NCI-H345 treated with DMSO at 0.1 percent for 48 hours (cell line): Measurements from ENCODE around the gene DOCK7.
"Not testable (repeated sequence)": the region's sequence is repeated elsewhere in the genome, so short reads cannot be mapped to it uniquely, and the experiment has no call there.

Source experiments
- DNase-seq: peaks from one replicate; lab custom pipeline; 2025; ENCODE audit not compliant: unreplicated experiment; lab: John Stamatoyannopoulos, UW

DOCK7 gene

DNA sequence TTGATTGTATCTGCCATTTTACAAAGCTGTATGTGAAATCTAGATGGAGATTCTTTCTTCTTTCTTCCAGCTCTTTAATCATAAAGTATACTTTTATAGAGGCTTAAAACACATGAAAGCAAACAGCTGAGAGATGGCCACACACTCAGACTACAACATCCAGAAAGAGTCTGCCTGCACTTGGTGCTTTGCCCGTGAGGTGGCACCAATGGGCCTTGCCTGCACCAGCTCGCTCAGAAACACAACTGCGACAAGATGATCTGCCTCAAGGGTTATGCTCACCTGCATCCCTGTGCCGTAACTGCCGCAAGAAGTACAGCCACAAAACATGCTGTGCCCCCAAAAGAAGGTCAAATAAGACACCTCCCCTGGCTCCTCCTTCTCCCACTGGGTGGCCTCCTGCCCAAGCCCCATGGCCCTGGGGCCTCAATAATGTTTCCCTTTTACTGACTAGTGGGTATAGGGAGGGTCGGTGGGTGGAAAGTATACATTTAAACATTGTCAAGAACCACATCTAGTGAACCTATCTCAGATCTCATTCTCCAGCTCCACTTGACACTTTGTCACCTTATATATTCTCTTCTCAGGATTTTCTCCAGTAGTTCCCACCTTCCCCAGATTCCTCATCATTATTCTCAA, 157.6 kb downstream of the DOCK7 start:
- no peak for DNase-seq

DNA sequence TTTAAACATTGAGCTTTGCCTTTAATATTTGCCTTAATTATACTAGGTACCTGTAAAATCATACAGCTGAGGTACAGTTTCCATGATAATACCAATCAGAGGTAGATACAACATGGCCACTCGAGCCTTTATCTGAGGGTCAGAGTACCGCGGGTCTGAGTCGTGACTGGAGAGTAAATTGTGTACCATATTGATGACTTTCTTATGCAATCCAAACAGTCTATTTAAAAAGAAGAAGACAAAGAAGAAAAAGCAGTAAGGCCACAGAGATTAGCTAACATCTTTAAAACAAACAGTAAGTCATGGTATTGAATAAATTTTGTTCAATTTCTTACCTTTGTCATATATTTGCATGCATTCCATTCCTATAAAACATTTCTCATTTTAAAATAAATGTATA, 159.0 kb downstream of the DOCK7 start:
- no peak for DNase-seq

DNA sequence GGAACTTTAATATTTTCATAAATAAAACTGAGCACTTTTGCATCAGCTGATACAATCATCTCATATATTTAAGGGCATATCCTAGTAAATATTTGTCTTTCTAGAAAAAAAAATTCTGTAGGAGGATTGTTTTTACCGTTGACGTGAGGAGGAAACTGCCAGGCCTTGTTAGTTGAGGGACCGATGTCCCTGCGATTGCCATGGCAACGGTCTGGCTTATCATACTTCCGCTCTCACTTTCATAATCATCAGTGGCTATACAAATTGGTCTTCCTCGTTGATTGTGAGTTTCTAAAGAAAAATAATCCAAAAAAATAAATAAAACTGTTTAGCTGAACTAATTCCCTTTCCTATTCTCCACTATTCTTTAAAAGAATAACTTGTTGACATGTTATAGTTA, 160.2 kb downstream of the DOCK7 start:
- no peak for DNase-seq

DNA sequence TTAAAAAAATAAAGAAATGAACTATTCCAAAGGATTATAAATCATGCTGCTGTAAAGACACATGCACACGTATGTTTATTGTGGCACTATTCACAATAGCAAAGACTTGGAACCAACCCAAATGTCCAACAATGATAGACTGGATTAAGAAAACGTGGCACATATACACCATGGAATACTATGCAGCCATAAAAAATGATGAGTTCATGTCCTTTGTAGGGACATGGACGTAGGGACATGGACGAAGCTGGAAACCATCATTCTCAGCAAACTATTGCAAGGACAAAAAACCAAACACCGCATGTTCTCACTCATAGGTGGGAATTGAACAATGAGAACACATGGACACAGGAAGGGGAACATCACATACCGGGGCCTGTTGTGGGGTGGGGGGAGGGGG, 160.8 kb downstream of the DOCK7 start:
- DNase-seq: not testable (repeated sequence)

DNA sequence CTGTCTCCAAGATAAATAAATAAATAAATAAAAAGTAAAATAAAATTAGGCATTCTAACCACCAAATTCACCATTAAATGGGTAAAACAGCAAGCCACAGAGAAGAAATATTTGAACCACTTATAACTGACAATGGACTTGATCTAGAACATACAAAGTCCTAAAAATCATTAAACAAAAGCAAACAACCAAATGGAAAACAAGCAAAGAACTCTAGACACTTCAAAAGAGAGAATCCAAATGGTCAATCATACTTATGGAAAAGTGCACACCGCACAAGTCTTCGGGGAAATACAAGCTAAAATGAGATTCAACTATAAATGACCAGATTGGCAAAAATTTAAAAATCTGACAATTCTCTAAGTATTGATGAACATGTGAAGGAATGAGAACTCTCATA, 164.3 kb downstream of the DOCK7 start:
- no peak for DNase-seq

DNA sequence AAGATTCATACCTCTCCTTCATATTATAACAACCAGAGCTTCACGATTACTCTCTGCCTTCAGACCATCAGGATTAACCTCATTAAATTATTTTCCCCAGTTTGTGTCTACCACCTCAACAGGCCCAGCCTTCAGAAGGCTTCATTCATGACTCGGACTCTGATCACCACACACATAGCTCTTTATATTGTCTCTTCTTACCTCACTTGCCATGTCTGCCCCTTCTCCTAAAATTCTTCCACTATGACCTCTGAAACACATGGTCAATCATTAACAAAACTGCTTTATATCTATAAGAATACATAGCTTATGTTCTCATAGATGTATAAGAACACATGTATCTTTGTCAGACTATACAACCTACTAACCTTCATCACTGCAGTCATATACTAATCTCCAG, 171.6 kb downstream of the DOCK7 start:
- DNase-seq: no peak

DNA sequence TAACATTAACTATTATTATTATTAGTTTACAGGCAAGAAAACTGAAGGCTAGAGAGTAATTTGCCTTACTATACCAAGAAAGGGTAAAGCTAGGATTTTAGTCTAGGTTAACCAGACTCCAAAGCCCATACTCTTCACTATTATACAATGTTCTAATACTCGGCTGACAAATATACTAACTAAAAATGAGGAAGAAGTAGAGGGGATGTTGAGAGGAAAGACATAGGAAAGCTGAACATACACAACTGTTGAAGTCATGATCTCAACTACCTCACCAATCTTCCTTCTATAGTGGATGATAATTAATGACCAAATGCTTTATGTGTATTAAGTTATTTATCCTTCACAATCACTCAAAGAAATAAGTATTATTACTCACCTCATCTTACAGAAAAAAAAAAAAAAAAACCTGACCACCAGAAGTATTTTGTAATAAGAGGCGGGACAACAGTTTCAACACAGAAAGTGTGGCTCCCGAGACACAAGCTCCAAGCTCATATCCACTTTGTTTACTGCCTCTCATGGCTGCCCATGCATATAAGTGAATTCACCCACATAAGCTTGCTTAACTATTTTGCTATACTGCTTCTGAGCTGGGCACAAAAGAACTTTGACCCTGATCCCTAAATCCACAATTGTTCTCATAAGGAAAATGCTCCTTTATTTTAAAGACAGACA, 173.3 kb downstream of the DOCK7 start:
- DNase-seq: no peak

- DNase-seq: no peak
Measured at GRCh38 chr1:62513013-62513412, 175.2 kb downstream of the DOCK7 start.

- no peak for DNase-seq
Measured at GRCh38 chr1:62509028-62509427, 179.2 kb downstream of the DOCK7 start.

- peak; percentile 13 for DNase-seq
Measured at GRCh38 chr1:62508187-62508758, 179.9 kb downstream of the DOCK7 start.

DNA sequence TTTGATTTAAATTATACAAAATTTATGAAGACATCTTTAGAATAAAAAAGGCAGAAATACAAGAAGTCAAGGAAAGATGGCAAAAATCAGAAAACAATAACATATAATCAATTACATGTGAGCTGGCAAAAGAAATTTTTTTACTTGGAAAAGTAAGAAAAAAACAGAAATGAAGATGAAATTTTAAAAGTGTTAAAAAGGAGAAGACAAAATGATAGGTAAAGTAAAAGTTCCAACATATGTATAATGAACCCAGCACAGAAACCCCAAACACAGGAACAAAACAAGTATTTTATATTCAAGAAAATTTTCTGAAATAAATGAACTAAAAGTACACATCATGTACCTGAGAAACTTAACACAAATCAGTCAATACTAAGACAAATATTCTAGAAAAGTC, 188.0 kb downstream of the DOCK7 start:
- DNase-seq: no peak

- DNase-seq: no peak
Measured at GRCh38 chr1:62494137-62494536, 194.0 kb downstream of the DOCK7 start.

- DNase-seq: no peak
Measured at GRCh38 chr1:62493656-62494055, 194.5 kb downstream of the DOCK7 start.

DNA sequence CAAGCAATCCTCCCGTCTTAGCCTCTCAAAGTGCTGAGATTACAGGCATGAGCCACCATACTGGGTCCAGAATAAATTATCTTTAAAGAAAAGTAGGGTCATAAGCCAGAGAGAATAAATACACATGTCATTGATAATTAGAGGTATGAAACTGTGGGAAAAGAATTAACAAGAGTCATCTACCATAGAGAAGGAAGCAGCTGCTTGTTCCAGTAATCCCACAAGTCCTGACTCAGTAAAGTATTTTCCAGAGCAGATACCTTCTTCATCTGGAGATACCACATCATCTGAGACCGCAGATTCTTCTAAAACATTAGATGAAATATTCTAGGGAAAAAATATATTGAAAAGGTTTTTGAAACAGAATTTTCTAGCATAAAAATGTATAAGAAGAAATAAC, 195.7 kb downstream of the DOCK7 start:
- no peak for DNase-seq

DNA sequence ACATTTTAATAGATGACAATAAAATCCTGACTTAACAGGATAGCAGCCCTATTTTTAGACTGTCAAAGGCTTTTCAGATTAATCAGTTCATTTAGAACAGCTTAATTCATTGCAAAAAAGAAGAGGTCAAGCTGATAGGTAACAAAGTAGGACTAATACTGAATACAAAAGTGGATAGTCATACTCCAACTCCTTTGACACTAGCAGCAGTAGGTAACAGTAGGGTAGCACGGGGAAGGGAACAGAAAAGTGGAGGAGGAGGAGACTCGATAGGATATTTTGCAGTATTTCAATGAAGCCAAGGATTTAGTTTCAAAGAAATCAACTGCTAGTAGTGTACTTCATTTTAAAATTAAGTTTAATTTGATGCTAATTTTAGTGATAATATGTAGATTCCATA, 200.2 kb downstream of the DOCK7 start:
- DNase-seq: no peak

DNA sequence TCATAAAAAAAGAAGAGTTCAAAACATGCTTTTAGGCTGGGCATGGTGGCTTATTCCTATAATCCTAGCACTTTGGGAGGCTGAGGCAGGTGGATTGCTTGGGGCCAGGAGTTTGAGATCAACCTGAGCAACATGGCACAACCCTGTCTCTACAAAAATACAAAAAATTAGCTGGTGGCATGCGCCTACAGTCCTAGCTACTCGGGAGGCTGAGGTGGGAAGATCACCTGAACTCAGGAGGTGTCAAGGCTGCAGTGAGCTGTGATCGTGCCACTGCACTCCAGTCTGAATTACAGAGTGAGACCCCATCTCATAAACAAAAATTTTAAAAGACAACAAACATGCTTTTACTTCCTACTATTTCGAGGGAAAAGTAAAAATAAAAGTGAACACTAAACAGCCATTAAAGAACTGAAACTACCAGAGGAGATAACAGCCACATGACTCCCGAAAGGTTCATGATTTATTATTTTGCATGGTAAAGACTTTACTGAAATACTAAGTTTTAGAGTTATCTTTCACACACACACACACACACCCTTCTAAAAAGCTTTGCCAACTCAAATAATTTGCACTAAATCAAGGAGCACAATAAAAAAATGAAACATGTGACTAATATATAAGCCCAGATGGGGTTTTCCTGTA, 203.2 kb downstream of the DOCK7 start:
- no peak for DNase-seq

GRCh38 chr1:62481681-62482080, 206.5 kb downstream of the DOCK7 start:
- no peak for DNase-seq

DNA sequence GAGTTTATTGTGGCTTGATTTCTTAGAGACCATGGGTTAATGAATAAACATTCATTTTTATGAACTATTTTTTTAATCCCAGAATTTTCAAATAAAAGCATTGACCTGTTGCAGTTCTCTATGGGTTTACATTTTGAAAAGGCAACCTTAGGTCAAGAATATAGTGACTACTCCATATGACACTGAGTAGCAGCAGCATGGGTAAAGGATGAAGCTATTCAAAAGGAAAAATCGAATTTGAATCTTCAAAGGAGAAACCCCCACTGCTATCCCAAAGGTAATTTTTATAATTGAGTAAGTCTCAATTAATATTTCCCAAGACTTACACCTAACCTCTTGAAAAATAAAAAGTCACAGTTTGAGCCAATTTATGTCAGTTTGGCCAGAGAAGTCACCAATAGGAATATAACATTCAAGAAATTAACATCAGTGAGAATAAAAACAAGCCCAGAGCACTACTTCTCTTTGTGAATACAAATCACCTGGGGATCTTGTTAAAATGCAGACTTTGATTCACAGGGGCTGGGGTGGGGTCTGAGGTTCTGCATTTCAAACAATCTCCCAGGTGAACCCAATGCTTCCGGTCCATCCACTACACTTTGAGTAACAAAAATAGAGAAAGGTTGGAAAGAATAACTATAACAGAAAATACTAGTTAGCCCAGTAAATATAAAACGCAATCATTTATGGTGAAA, 211.5 kb downstream of the DOCK7 start:
- no peak for DNase-seq

DNA sequence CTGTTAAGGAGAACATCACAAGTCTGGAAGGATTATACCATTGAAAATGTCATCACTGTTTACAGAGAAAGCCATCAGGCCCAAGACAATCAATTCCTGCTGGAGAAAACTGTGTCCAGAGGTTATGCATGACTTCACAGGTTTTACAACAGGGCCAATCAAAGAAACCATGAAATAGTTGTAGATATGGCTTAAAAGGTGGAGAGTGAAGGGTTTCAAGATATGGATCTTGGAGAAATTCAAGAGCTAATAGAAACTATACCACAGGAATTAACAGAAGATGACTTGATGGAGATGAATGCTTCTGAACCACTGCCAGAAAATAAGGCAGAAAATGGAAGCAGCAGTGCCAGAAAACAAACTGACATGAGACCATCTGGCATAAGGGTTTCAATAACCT, 221.1 kb downstream of the DOCK7 start:
- no peak for DNase-seq

- no peak for DNase-seq
Measured at GRCh38 chr1:62462370-62462769, 225.8 kb downstream of the DOCK7 start.

GRCh38 chr1:62457955-62458354, 230.2 kb downstream of the DOCK7 start:
- DNase-seq: no peak

GRCh38 chr1:62452951-62453350, 235.2 kb downstream of the DOCK7 start:
- DNase-seq: no peak
